ENCODE results near the gene DLG3.

The DLG3 gene

DNA sequence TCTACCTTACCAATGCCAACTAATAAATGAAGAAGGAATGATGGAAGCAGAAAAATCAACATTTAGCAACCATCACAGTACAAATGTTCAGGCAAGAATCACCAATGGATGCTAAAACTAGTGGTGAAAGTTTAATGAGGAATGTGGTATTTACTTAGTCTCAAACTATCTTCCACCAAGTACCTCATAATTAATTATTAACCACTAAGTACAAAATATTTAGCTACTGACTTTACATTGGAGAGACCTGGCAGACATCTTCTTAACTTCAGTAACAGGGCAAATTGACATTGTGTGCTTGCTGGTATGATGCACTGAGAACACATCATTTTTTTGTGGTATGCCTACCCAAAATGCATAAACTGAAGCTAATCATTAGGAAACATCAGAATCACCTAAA is 82.4 kb downstream of the DLG3 start:
- no peak for DNase-seq

DNA sequence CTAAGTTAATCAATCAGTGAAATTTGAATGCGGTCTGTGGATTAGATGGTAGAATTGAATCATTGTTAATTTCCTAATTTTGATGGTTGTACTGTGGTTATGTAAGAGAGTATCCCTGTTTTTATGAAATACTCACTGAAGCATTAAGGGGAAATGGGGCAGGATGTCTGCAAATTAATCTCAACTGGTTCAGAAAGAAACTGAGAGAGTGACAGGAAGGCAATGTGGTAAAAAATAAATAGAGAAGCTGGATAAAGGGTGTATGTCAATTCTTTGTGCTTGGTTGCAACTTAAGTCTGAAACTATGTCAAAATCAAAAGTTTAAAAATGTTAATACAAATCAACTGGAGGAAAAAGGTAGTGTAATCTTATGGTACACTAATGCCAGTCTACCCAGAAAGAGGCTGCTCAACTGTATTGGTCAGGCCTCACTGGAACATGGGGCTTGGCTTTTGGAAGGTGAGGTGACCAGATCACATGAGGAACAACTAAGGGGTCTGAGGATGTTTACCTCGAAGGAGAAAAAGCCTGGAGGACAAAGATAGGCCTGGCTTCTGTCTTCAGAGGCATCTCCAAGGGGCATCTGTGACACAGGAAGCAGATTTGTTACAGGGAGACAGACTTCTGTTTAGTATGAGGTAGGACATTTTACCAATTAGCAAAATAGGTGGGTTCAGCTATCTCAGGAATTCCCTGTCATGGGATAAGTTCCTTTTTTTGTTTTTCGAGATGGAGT is 83.1 kb downstream of the DLG3 start:
- DNase-seq: no peak

DNA sequence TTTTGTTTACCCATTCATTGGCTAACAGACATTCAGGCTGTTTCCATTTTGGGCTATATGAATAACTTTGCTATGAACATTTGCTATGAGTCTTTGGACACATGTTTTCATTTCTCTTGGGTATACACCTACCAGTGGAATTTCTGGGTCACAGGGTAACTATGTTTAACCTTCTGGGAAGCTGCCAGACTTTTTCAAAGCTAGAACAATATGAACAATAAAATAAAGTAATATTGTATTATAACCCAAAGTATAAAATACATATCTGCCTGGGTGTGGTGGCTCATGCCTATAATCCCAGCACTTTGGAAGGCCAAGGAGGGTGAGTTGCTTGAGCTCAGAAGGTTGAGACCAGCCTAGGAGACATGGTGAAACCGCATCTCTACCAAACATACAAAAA is 90.6 kb downstream of the DLG3 start:
- DNase-seq: no peak

DNA sequence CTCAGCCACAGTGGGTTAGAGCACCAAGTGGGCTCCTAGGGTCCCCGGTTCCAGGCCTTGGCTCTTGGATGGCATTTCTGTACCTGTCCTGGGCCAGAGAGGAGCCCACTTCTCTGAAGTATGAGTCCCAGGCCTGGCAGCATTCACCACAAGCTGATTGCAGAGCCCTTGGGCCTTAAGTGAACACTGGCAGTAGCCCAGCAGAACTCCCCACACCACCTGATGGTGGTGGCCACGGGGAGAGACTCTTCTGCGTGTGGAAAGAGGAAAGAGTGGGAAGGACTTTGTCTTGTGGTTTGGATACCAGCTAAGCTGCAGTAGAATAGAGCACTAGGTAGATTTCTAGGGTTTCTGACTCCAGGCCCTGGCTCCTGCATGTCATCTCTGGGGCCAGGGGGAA is 104.8 kb downstream of the DLG3 start:
- no peak for DNase-seq

DNA sequence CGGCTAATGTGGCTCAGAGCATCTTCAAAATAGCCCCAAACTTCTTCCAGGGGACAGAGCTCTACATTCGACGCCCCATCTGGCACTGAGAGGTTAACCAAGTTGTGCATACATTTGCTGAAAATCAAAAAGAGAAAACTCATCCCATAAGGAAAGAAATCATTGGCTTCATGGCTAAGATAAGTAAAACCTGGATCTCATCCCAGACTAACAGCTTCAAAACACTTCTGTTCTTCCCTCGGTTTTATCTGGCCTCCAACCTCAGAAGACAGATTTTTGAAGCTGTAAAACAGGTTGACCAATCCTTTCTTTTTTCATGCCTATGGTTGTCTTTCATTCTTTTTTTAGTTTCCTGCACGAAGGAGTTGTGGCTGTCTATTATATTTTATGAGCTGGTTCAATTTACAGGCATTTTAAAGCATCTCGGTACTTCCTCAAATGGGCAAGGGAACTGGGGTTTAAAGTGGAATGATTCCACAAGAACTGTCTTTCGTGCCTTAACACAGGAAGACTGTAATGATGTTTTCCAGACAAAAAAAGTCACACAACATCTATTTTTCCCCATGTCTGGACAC is 107.6 kb downstream of the DLG3 start:
- no peak for DNase-seq

DNA sequence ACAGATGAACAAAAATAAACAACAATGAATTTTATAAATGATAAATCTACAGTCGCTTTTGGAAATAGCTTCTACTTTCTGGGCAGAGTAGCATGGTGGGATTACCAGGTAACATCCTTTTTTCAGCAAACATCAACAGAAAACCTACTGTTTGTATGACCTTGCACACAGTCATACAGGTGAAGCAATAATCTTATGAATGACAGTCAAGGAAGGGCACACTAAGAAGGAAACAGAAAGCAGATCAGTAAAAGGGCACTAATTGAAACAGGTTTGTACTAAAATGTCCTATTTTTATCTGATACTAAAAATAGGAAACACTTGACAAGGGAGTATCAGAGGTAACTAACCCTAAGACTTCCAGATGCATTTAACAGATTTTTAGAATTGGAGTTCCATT is 108.9 kb downstream of the DLG3 start:
- DNase-seq: no peak

DNA sequence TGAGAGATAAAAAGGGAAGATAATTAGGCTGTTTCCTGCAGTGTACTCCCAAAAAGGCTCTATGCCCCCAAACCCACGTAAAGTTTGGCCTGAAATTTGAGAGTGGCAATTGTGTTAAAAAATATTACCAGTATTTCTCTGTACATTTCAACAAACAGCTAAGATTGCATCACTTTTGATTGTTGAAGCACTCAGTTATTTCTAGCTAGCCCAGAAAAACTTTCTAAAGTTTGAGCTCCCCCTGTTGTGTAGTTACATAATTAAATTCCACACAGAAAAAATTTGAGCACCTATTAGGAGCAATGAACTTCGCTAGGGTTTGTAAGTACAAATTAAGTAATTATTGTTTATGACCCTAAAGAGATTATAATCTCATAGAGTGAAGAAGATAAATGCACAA is 109.4 kb downstream of the DLG3 start:
- DNase-seq: no peak

DNA sequence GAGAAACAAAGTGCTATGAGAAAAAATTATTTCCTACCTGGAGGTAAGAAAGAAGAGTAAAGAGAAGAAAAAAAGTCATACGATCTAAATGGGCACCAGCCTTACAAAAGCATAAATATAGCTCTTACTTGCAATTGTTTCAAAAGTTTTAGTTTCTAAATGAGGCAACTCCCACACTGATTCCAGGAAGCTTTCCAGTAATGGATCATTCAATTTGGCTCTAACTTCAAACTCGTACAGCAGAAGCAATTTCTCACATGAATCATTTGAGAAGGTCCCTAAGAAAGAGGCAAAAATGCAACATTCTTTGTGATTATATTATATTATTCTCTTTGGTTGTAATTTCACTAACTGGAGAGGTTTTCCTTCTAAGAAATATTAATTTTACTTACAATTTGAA is 109.9 kb downstream of the DLG3 start:
- no peak for DNase-seq

DNA sequence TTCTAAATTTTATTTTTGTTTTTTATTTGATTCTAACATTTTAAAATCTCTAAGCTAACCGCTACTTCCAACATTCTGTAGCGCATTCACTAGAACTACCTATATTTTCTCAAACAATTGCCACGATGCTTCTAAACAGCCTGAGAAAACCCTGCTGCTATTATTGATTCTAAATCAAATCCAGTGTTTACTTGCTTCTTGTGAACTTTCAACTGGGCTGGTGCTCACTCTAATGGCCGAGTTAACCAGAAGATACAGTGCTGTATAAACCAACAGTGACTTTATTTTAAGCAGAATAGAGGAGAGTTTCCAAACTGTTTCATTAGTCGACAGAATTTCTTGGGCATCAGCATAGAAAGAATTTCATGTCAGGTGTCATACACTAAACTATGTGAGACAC is 110.3 kb downstream of the DLG3 start:
- no peak for DNase-seq
